ENCODE data around the gene NBPF26. TPM values are rescaled to one million over a fixed set of nuclear protein-coding genes. Genes with fewer than 3 reads are reported as not detected.
"Not testable (repeated sequence)": the region's sequence is repeated elsewhere in the genome, so short reads cannot be mapped to it uniquely, and the experiment has no call there.

Gene NBPF26
- total and polyA plus RNA-seq, 11 donors: 3.5 to 35.9 (median 4.7) TPM

DNA sequence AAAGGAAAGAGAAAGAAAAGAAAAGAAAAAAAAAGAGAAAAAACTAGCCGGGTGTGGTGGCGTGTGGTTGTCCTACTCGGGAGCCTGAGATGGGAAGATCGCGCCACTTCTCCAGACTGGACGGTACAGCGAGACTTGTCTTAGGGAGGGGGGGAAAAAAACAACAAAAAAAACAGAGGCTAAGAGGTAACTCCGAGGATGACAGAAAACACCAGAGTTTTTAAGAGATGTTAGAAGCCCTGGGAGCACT is 126.5 kb downstream of the NBPF26 start:
- WGBS, 4 donors: 0 to 24% (median 22%) methylated on average over 1 to 8 of the region's 8 CpGs; no CpG with 5 or more reads in 1 of the 4 donors
- peak overlapping the region in 9 of 12 donors; percentile 31 to 61 (median 47) for H3K4me3 ChIP-seq
- ATAC-seq (peak in 3 of 4 donors; percentile 37 to 43 (median 40)), DNase-seq (peak in 1 of 5 donors; percentile 18)
- peak overlapping the region in 10 of 12 donors; percentile 24 to 76 (median 66) for H3K27ac ChIP-seq
- intact Hi-C loops (cut with DNase I); H3K36me3 ChIP-seq; H3K9me3 ChIP-seq; H3K4me1 ChIP-seq; H3K27me3 ChIP-seq: not testable (repeated sequence)

DNA sequence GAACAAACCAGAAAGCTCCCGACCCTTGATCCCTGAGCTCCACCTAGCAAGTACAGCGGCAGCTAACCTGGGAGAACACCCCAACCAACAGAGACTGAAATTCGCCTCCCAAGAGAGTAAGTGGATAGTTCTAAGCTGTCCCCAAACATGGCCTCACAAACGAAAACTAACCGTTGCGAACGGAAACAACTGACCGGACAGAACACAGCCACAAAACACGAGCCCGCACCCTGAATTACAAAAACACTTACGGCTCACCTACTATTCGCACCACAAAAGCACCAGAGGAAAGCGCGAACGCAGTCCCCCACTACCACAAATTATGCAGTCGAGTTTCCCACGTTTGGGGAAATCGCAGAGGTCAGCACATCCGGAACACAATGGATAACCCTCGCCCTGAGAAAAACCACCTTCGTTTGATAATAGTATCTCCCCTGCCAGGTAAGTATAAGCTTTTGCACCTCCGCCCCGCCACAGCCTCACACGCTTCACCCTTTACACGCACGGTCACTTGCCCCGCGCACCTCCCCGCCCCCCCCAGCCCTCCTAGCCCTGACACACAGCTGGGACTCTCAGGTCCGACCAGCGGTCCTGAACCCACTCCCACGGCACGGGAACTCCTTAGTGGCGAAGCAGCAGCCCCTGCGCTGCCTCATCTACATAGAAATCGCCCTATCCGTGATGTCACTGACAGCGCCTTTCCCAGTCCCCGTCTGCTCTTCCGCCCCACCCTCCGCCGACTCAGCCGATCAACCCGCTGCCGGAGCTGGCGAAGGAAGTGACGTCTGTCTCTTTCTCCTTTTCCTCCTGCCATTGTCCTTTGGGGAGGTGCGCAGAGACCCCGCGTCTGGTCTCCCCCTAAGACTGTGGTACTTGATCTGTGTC is 127.0 kb downstream of the NBPF26 start:
- intact Hi-C loops (cut with DNase I); H3K27me3 ChIP-seq; H3K4me1 ChIP-seq; H3K9me3 ChIP-seq; H3K36me3 ChIP-seq: not testable (repeated sequence)
- WGBS, 4 donors: 0 to 1% (median 1%) methylated on average over 28 to 50 of the region's 50 CpGs; no CpG with 5 or more reads in 1 of the 4 donors
- DNase-seq (peak; percentile 68 to 90 (median 84)), ATAC-seq (peak; percentile 87 to 94 (median 94))
- H3K4me3 ChIP-seq: peak overlapping the region in 10 of 12 donors; percentile 8 to 61 (median 46)
- H3K27ac ChIP-seq: peak overlapping the region in 10 of 12 donors; percentile 24 to 76 (median 66)

DNA sequence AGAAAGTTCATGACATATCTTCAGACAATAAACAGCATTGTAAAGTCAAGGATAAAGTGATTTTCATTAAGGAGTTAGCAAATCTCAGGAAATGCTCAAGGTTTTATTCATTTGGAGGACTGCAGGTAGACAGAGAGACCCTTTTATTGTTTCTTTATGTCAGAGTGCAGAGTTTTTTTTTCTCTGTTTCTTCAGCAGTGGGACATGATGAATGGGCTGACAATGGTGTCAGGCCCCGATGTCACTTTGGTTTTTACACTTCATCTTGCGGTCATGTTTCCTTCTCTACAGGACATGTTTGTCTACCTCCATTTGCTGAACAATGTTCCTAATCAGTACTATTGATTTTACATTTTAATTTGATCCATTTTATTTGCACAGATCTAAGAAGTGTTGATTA is 134.4 kb downstream of the NBPF26 start:
- H3K27me3 ChIP-seq; ATAC-seq; H3K4me3 ChIP-seq; H3K4me1 ChIP-seq; H3K27ac ChIP-seq; DNase-seq; intact Hi-C loops (cut with DNase I); H3K36me3 ChIP-seq; H3K9me3 ChIP-seq: not testable (repeated sequence)
- 78 to 93% (median 89%) methylated on average over 2 of the region's 2 CpGs; no CpG with 5 or more reads in 1 of the 4 donors for WGBS, 4 donors

DNA sequence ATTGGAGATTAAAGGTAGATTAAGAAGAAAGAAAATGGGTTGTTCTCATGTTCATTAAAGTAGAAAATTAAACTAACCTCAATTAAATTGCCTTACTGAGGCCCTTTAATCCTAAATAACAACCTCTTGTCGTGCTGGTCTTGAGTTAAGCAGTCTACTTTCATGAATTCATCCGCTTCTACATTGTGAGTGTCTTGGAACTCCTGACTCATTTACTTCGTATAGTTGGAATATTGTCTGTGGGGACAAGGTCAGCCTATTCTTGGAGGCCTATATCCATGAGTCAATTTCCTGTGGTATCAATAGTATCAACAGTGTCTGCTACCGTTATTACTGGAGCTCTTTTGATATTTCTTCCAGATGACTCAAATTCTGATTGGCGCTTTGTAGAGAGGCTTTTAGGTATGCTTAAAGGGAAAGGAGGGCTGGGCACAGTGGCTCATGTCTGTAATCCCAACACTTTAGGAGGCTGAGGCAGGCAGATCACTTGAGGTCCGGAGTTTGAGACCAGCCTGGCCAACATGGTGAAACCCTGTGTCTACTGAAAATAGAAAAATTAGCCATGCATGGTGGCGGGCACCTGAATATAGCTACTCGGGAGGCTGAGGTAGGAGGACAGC is 136.0 kb downstream of the NBPF26 start:
- ATAC-seq; DNase-seq; intact Hi-C loops (cut with DNase I); H3K9me3 ChIP-seq; H3K27ac ChIP-seq; H3K27me3 ChIP-seq; H3K36me3 ChIP-seq; H3K4me3 ChIP-seq; H3K4me1 ChIP-seq: not testable (repeated sequence)
- 57 to 78% (median 68%) methylated on average over 3 of the region's 8 CpGs; no CpG with 5 or more reads in 1 of the 4 donors for WGBS, 4 donors

DNA sequence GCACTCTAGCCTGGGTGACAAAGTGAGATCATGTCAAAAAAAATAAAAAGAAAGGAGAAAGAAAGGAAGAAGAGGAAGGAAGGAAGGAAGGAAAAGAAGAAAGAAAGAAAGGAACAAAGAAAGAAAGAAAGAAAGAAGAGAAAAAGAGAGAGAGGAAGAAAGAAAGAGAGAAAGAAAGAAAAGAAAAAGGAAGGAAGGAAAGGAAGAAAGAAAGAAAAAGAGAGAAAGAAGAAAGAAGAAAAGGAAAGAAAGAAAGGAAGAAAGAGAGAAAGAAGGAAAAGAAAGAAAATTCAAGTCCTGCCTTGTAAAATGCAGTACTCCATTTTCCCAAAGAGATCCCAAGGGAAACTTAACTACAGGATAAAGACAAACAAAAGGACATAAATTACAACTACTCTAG is 154.5 kb downstream of the NBPF26 start:
- H3K4me1 ChIP-seq; H3K27me3 ChIP-seq; H3K36me3 ChIP-seq; DNase-seq; H3K9me3 ChIP-seq; intact Hi-C loops (cut with DNase I); H3K27ac ChIP-seq; ATAC-seq; H3K4me3 ChIP-seq: not testable (repeated sequence)

DNA sequence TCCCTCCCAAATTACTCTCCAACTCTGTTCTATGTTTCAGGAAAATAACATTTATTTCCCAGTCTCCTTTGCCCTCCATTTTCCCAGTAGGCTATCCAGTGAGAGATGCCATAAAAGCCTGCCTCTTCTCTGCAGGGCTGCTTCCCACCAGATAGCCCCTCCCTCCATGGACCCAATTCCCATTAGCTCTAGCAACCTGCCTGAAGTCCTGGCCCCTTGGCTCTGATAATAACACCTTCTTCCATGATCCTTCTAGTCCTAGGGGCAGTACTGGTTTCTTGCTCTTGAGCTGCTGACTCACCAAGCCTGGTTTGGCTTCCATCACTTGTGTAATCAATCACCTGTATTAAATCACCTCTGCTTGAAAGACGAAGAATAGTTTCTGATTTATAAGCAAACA is 156.3 kb downstream of the NBPF26 start:
- H3K9me3 ChIP-seq; H3K36me3 ChIP-seq; H3K4me1 ChIP-seq; ATAC-seq; H3K27ac ChIP-seq; H3K27me3 ChIP-seq; DNase-seq; H3K4me3 ChIP-seq; intact Hi-C loops (cut with DNase I): not testable (repeated sequence)
- 73 to 86% (median 73%) methylated on average over 1 of the region's 1 CpG; no CpG with 5 or more reads in 1 of the 4 donors for WGBS, 4 donors

DNA sequence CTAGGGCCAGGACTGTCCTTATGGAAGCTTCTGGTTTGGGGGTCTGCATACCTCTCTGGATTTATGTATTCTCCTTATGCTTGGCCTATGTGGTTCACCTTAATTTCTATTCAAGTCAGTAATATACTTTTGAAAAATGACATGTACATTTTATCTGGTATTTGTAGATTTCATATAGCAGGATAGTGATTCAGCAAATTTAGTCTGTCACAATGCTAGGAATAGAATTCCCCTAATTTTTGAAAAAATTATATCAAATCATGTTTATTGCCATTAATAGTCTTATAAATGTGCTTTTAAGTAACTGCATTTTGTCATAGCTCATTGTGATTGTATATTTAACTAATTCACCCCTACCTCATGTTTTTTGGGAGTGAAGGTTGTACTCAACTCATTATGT is 158.2 kb downstream of the NBPF26 start:
- intact Hi-C loops (cut with DNase I); H3K4me3 ChIP-seq; ATAC-seq; DNase-seq; H3K27me3 ChIP-seq; H3K4me1 ChIP-seq; H3K36me3 ChIP-seq; H3K9me3 ChIP-seq; H3K27ac ChIP-seq: not testable (repeated sequence)

Other genes with a start within 250 kb of the NBPF26 start
- gene PPIAL4A, start 165.8 kb downstream of the NBPF26 start, total RNA-seq: not detected
- not detected for gene PPIAL4A, start 165.8 kb downstream of the NBPF26 start, polyA plus RNA-seq

Data from heart left ventricle (tissue), 16 donors.